ENCODE data around the gene LARGE1.

- TF ChIP-seq CTCF (IDR thresholded peaks at IDR 0.05), result no peak
- TF ChIP-seq POLR2AphosphoS5 (IDR thresholded peaks at IDR 0.05), result no peak
- TF ChIP-seq POLR2A (IDR thresholded peaks at IDR 0.05), result no peak
Observed at GRCh38 chr22:33756508-33756949, 163.7 kb downstream of the LARGE1 start.
